Stimulated activated CD4-positive, alpha-beta T cell treated with anti-CD3 and anti-CD28 coated beads, Interleukin-4, amount 100 ng/mL, for 4 hours (primary cell): ENCODE data around the gene ELAVL3.
"Not testable (repeated sequence)": the region's sequence is repeated elsewhere in the genome, so short reads cannot be mapped to it uniquely, and the experiment has no call there.

ENCODE experiments used
- DNase-seq, 2 experiments: peaks; one replicate each; pipeline ENCODE4 v3.0.0-alpha.2; 2020

The ELAVL3 gene

GRCh38 chr19:11458236-11458900 is 22.5 kb downstream of the ELAVL3 start:
- DNase-seq, result no peak

- no peak for DNase-seq
These were observed 23.0 kb downstream of the ELAVL3 start for GRCh38 chr19:11457831-11458230.

- DNase-seq, result no peak
These were observed 23.7 kb downstream of the ELAVL3 start for GRCh38 chr19:11457115-11457514.

GRCh38 chr19:11456659-11457058 is 24.2 kb downstream of the ELAVL3 start:
- DNase-seq, result no peak

- not testable (repeated sequence) for DNase-seq
These were observed 25.7 kb downstream of the ELAVL3 start for GRCh38 chr19:11455233-11455554.

GRCh38 chr19:11453468-11454341 is 27.1 kb downstream of the ELAVL3 start:
- DNase-seq, result no peak

GRCh38 chr19:11452620-11453310 is 28.1 kb downstream of the ELAVL3 start:
- no peak for DNase-seq

GRCh38 chr19:11451871-11452619 is 28.8 kb downstream of the ELAVL3 start:
- no peak for DNase-seq

- no peak for DNase-seq
These were observed 29.4 kb downstream of the ELAVL3 start for GRCh38 chr19:11451327-11451870.

GRCh38 chr19:11450570-11451326 is 30.1 kb downstream of the ELAVL3 start:
- DNase-seq, result no peak

- DNase-seq, result no peak
These were observed 31.8 kb downstream of the ELAVL3 start for GRCh38 chr19:11448923-11449554.

GRCh38 chr19:11448410-11448809 is 32.4 kb downstream of the ELAVL3 start:
- no peak for DNase-seq

GRCh38 chr19:11447347-11448262 is 33.2 kb downstream of the ELAVL3 start:
- DNase-seq, result no peak

GRCh38 chr19:11446652-11447301 is 34.1 kb downstream of the ELAVL3 start:
- DNase-seq, result peak; percentile 24 to 43

- DNase-seq, result no peak
These were observed 34.6 kb downstream of the ELAVL3 start for GRCh38 chr19:11446271-11446651.

- no peak for DNase-seq
These were observed 35.7 kb downstream of the ELAVL3 start for GRCh38 chr19:11445141-11445540.

GRCh38 chr19:11444059-11444458 is 36.8 kb downstream of the ELAVL3 start:
- DNase-seq, result no peak

GRCh38 chr19:11437955-11438354 is 42.9 kb downstream of the ELAVL3 start:
- no peak for DNase-seq

GRCh38 chr19:11435833-11436313 is 45.0 kb downstream of the ELAVL3 start:
- DNase-seq, result no peak
